GM21529 (cell line): Measurements from ENCODE around the gene METTL2B.
"Not testable (repeated sequence)": the region's sequence is repeated elsewhere in the genome, so short reads cannot be mapped to it uniquely, and the experiment has no call there.

ENCODE experiments used
- ATAC-seq: cut with Tn5 transposase; IDR thresholded peaks from one replicate; pipeline ENCODE4 v1.9.1; 2021; ENCODE audit not compliant: unreplicated experiment

Gene METTL2B

GRCh38 chr7:128454808-128455542 is 21.6 kb upstream of the METTL2B start:
- no peak for ATAC-seq

GRCh38 chr7:128455543-128456254 is 20.8 kb upstream of the METTL2B start, which contains the start of gene HILPDA:
TSS of gene HILPDA (plus strand) at chr7:128455878. CDS start at chr7:128457269, 1,391 bp downstream.
- ATAC-seq: peak; percentile 78

- ATAC-seq: no peak
Observed at GRCh38 chr7:128456255-128456725, 20.3 kb upstream of the METTL2B start.

GRCh38 chr7:128457385-128457784 is 19.2 kb upstream of the METTL2B start:
- not testable (repeated sequence) for ATAC-seq

GRCh38 chr7:128458956-128459355 is 17.6 kb upstream of the METTL2B start:
- peak; percentile 18 for ATAC-seq

- ATAC-seq: peak; percentile 37
Observed at GRCh38 chr7:128459394-128459878, 17.1 kb upstream of the METTL2B start.

GRCh38 chr7:128462460-128462859 is 14.1 kb upstream of the METTL2B start:
- no peak for ATAC-seq

GRCh38 chr7:128463345-128463744 is 13.2 kb upstream of the METTL2B start:
- ATAC-seq: not testable (repeated sequence)

GRCh38 chr7:128463933-128464332 is 12.6 kb upstream of the METTL2B start:
- not testable (repeated sequence) for ATAC-seq

GRCh38 chr7:128466871-128467270 is 9.7 kb upstream of the METTL2B start:
- not testable (repeated sequence) for ATAC-seq

- not testable (repeated sequence) for ATAC-seq
Observed at GRCh38 chr7:128477336-128477690, 765 bp downstream of the METTL2B start.

GRCh38 chr7:128479082-128479481 is 2.5 kb downstream of the METTL2B start:
- ATAC-seq: not testable (repeated sequence)

GRCh38 chr7:128488134-128488533 is 11.6 kb downstream of the METTL2B start:
- ATAC-seq: not testable (repeated sequence)

- ATAC-seq: no peak
Observed at GRCh38 chr7:128497405-128497804, 20.9 kb downstream of the METTL2B start.

- not testable (repeated sequence) for ATAC-seq
Observed at GRCh38 chr7:128505416-128505815, 28.9 kb downstream of the METTL2B start.

- ATAC-seq: peak; percentile 60
Observed at GRCh38 chr7:128506819-128507218, 30.3 kb downstream of the METTL2B start.

- ATAC-seq: peak; percentile 54
Observed at GRCh38 chr7:128507321-128507993, 30.9 kb downstream of the METTL2B start.

- not testable (repeated sequence) for ATAC-seq
Observed at GRCh38 chr7:128511692-128512091, 35.1 kb downstream of the METTL2B start.

GRCh38 chr7:128515232-128515631 is 38.7 kb downstream of the METTL2B start:
- ATAC-seq: not testable (repeated sequence)

- not testable (repeated sequence) for ATAC-seq
Observed at GRCh38 chr7:128517023-128517422, 40.5 kb downstream of the METTL2B start.

- not testable (repeated sequence) for ATAC-seq
Observed at GRCh38 chr7:128523226-128523931, 46.8 kb downstream of the METTL2B start.
